Transverse colon (tissue), 3 donors: ENCODE data around the gene NID1.

Experiments used
- EP300 ChIP-seq: sonication (generic); formaldehyde crosslinking; IDR thresholded peaks from one replicate; pipeline ENCODE4 v1.6.1; 2017; ENCODE audit warnings: antibody characterized with exemption, low read depth
- TF ChIP-seq, protein P1 (sequence below), 5 experiments: fragments of 200-600 bp in 3 of 5; fragments of 450-650 bp in 2 of 5; sonication (generic) in 3 of 5; IDR thresholded peaks; 1 replicate in 2 of 5; 2 replicates in 3 of 5; pipeline ENCODE4 v1.5.1; 2016 to 2017; ENCODE audit warnings: antibody characterized with exemption in 5 of 5, inconsistent platforms in 3 of 5, mild to moderate bottlenecking in 2 of 5, moderate library complexity in 1 of 5

DNA sequence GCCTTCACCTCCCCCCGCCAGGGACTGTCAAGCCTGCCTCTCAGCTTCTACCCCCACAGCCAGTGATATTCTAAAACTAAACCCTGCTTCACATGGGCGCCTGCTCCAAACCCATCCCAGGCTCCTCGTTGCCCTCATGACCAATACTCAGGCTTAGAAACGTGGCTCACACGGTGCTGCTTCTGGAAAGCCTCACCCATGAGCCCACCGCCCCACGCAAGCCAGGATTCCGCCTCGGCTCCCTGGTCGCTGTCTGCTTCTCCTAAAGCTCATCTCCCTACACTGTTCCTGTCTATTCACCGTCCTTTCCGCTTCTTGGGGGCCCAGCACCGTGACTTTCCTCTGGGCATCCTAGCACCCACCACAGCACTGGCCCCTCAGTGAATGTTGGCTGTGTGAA is 72.5 kb downstream of the NID1 start:
- TF ChIP-seq EP300 = no peak
- TF ChIP-seq, protein P1, sequence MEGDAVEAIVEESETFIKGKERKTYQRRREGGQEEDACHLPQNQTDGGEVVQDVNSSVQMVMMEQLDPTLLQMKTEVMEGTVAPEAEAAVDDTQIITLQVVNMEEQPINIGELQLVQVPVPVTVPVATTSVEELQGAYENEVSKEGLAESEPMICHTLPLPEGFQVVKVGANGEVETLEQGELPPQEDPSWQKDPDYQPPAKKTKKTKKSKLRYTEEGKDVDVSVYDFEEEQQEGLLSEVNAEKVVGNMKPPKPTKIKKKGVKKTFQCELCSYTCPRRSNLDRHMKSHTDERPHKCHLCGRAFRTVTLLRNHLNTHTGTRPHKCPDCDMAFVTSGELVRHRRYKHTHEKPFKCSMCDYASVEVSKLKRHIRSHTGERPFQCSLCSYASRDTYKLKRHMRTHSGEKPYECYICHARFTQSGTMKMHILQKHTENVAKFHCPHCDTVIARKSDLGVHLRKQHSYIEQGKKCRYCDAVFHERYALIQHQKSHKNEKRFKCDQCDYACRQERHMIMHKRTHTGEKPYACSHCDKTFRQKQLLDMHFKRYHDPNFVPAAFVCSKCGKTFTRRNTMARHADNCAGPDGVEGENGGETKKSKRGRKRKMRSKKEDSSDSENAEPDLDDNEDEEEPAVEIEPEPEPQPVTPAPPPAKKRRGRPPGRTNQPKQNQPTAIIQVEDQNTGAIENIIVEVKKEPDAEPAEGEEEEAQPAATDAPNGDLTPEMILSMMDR (IDR thresholded peaks at IDR 0.05) = no peak
